ENCODE measurements around the gene PHF23. TPM values are rescaled to one million over a fixed set of nuclear protein-coding genes. Genes with fewer than 3 reads are reported as not detected.
A peak's percentile ranks its signal among the peaks of the same experiment; 100 is the strongest.

The PHF23 gene
- total RNA-seq, 4 donors from 2014 or later = 19.8 to 39.5 (median 35.8) TPM

GRCh38 chr17:7252176-7253043 lies 13.2 kb upstream of the PHF23 start, which contains the start of gene ELP5:
Gene ELP5, plus strand, starts transcription at chr17:7252215. Its CDS starts 336 bp downstream, at chr17:7252551.
- WGBS, 2 donors = 2 to 3% methylated on average over 17 to 22 of the region's 55 CpGs
- Histone ChIP-seq H3K27me3 (no peaks in the 10 kb centered on the region), H3K36me3 (peaks cover 13 to 24% of the 10 kb centered on the region in 2 donors), H3K4me1 (peaks cover 20 to 32% of the 10 kb centered on the region in 2 donors), H3K4me3 (replicated peaks in 1 of 3) (peak within 1 kb of the TSS; percentile 71 to 98 (median 86)), H3K9me3 (no peaks in the 10 kb centered on the region), H3K27ac (peak within 1 kb of the TSS; percentile 98 to 100 (median 98))
- TF ChIP-seq POLR2A (IDR thresholded peaks at IDR 0.05) (peak; percentile 39 to 77), CTCF (IDR thresholded peaks at IDR 0.05) (peak in 5 of 6 experiments; percentile 14 to 34 (median 25))
- intact Hi-C loops (cut with DNase I) = no loop called here
- peak; percentile 94 to 95 for DNase-seq

GRCh38 chr17:7251661-7252175 lies 12.5 kb upstream of the PHF23 start, which contains the start of gene CTDNEP1:
Gene CTDNEP1, minus strand, starts transcription at chr17:7251734. Its CDS starts 438 bp downstream, at chr17:7251296.
- Histone ChIP-seq H3K9me3 (no peaks in the 10 kb centered on the region), H3K4me1 (peaks cover 20 to 32% of the 10 kb centered on the region in 2 donors), H3K27me3 (no peaks in the 10 kb centered on the region), H3K4me3 (replicated peaks in 1 of 3) (peak within 1 kb of the TSS; percentile 71 to 98 (median 86)), H3K27ac (peak within 1 kb of the TSS; percentile 98 to 100 (median 98)), H3K36me3 (peaks cover 13 to 17% of the 10 kb centered on the region in 2 donors)
- no peak for TF ChIP-seq CTCF (IDR thresholded peaks at IDR 0.05)
- TF ChIP-seq POLR2A (IDR thresholded peaks at IDR 0.05) = peak; percentile 49 to 83
- WGBS, 2 donors = 1 to 2% methylated on average over 29 to 34 of the region's 41 CpGs
- peak; percentile 97 to 98 for DNase-seq
- intact Hi-C loops (cut with DNase I) = no loop called here

GRCh38 chr17:7250695-7251627 lies 11.7 kb upstream of the PHF23 start:
- TF ChIP-seq CTCF (IDR thresholded peaks at IDR 0.05) (no peak), POLR2A (IDR thresholded peaks at IDR 0.05) (no peak)
- Histone ChIP-seq H3K36me3 (peaks cover 14 to 16% of the 10 kb centered on the region in 2 donors), H3K27me3 (no peaks in the 10 kb centered on the region), H3K4me1 (peaks cover 20 to 32% of the 10 kb centered on the region in 2 donors), H3K9me3 (no peaks in the 10 kb centered on the region), H3K27ac (peak overlapping the region; percentile 98 to 100 (median 98)), H3K4me3 (replicated peaks in 1 of 3) (peak overlapping the region; percentile 71 to 98 (median 86))
- 2 to 4% methylated on average over 15 to 16 of the region's 55 CpGs for WGBS, 2 donors
- intact Hi-C loops (cut with DNase I) = no loop called here
- DNase-seq = no peak

GRCh38 chr17:7249830-7250229 lies 10.6 kb upstream of the PHF23 start:
- Histone ChIP-seq H3K27me3 (no peaks in the 10 kb centered on the region), H3K27ac (no peak overlapping the region), H3K36me3 (peaks cover 15 to 16% of the 10 kb centered on the region in 2 donors), H3K4me3 (replicated peaks in 1 of 3) (peak overlapping the region in 1 of 3 donors; percentile 98), H3K9me3 (no peaks in the 10 kb centered on the region), H3K4me1 (peaks cover 20 to 32% of the 10 kb centered on the region in 2 donors)
- no peak for TF ChIP-seq CTCF (IDR thresholded peaks at IDR 0.05)
- no peak for TF ChIP-seq POLR2A (IDR thresholded peaks at IDR 0.05)
- 91 to 94% methylated on average over 7 of the region's 7 CpGs for WGBS, 2 donors
- DNase-seq = no peak
- intact Hi-C loops (cut with DNase I) = no loop called here

Measured in thyroid gland (tissue), 4 donors.